GM21737 (cell line): Measurements from ENCODE around the gene LRBA.
A peak's percentile ranks its signal among the peaks of the same experiment; 100 is the strongest.
"Not testable (repeated sequence)": the region's sequence is repeated elsewhere in the genome, so short reads cannot be mapped to it uniquely, and the experiment has no call there.

Experiments
- ATAC-seq: cut with Tn5 transposase; IDR thresholded peaks from one replicate; pipeline ENCODE4 v1.9.1; 2021; ENCODE audit warnings: mild to moderate bottlenecking, moderate library complexity; ENCODE audit not compliant: unreplicated experiment

The LRBA gene

GRCh38 chr4:150439451-150439933, 575.6 kb downstream of the LRBA start:
- no peak for ATAC-seq

- no peak for ATAC-seq
Measured at GRCh38 chr4:150436598-150437370, 578.3 kb downstream of the LRBA start.

GRCh38 chr4:150431221-150431620, 583.9 kb downstream of the LRBA start:
- no peak for ATAC-seq

- ATAC-seq: no peak
Measured at GRCh38 chr4:150425161-150425560, 589.9 kb downstream of the LRBA start.

GRCh38 chr4:150423503-150423902, 591.6 kb downstream of the LRBA start:
- no peak for ATAC-seq

- no peak for ATAC-seq
Measured at GRCh38 chr4:150423074-150423473, 592.0 kb downstream of the LRBA start.

GRCh38 chr4:150421612-150422011, 593.5 kb downstream of the LRBA start:
- ATAC-seq: no peak

- ATAC-seq: no peak
Measured at GRCh38 chr4:150419939-150420338, 595.1 kb downstream of the LRBA start.

GRCh38 chr4:150418757-150419410, 596.2 kb downstream of the LRBA start:
- ATAC-seq: no peak

GRCh38 chr4:150415213-150415612, 599.9 kb downstream of the LRBA start:
- ATAC-seq: no peak

GRCh38 chr4:150411520-150411919, 603.6 kb downstream of the LRBA start:
- ATAC-seq: no peak

GRCh38 chr4:150402871-150403272, 612.2 kb downstream of the LRBA start:
- ATAC-seq: peak; percentile 78

GRCh38 chr4:150401083-150401687, 613.9 kb downstream of the LRBA start:
- no peak for ATAC-seq

- no peak for ATAC-seq
Measured at GRCh38 chr4:150395872-150396271, 619.2 kb downstream of the LRBA start.

GRCh38 chr4:150394046-150394445, 621.0 kb downstream of the LRBA start:
- ATAC-seq: no peak

- no peak for ATAC-seq
Measured at GRCh38 chr4:150391052-150391451, 624.0 kb downstream of the LRBA start.

GRCh38 chr4:150390531-150390910, 624.6 kb downstream of the LRBA start:
- ATAC-seq: no peak

- ATAC-seq: no peak
Measured at GRCh38 chr4:150389896-150390530, 625.1 kb downstream of the LRBA start.

- ATAC-seq: no peak
Measured at GRCh38 chr4:150387981-150388380, 627.1 kb downstream of the LRBA start.

GRCh38 chr4:150386415-150386814, 628.7 kb downstream of the LRBA start:
- ATAC-seq: not testable (repeated sequence)

- no peak for ATAC-seq
Measured at GRCh38 chr4:150385606-150386005, 629.5 kb downstream of the LRBA start.
